ENCODE measurements around the gene CD19. TPM values are rescaled to one million over a fixed set of nuclear protein-coding genes. Genes with fewer than 3 reads are reported as not detected.
A peak's percentile ranks its signal among the peaks of the same experiment; 100 is the strongest.
"Not testable (repeated sequence)": the region's sequence is repeated elsewhere in the genome, so short reads cannot be mapped to it uniquely, and the experiment has no call there.

The CD19 gene
- total RNA-seq, 1 donor from 2014 or later: not detected

- no peak for DNase-seq (ENCODE audit: low spot score)
- intact Hi-C loops (cut with DNase I): no loop called here
Observed at GRCh38 chr16:28932339-28933141, 769 bp downstream of the CD19 start.

GRCh38 chr16:28933171-28933570, 1.4 kb downstream of the CD19 start:
- intact Hi-C loops (cut with DNase I): no loop called here
- no peak for DNase-seq (ENCODE audit: low spot score)

- intact Hi-C loops (cut with DNase I): no loop called here
- DNase-seq (ENCODE audit: low spot score): no peak
Observed at GRCh38 chr16:28935346-28935745, 3.6 kb downstream of the CD19 start.

GRCh38 chr16:28935924-28936783, 4.4 kb downstream of the CD19 start:
- intact Hi-C loops (cut with DNase I): no loop called here
- peak; percentile 93 for DNase-seq (ENCODE audit: low spot score)

DNA sequence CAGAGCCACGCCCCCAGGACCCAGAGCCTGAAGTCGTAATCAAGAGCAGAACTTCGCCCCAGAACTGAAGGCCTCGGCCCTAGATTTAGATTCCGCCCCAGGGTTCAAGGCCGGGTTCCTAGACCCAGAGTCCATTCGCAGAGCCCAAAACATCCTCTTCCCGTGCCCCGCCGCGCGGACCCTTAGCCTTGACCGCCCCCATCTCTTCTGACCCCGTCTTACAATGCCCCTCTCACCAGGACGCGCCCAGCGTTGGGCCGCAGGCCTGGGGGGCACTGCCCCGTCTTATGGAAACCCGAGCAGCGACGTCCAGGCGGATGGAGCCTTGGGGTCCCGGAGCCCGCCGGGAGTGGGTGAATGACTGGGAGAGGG, 5.0 kb downstream of the CD19 start:
- DNase-seq (ENCODE audit: low spot score): no peak
- intact Hi-C loops (cut with DNase I): no loop called here

DNA sequence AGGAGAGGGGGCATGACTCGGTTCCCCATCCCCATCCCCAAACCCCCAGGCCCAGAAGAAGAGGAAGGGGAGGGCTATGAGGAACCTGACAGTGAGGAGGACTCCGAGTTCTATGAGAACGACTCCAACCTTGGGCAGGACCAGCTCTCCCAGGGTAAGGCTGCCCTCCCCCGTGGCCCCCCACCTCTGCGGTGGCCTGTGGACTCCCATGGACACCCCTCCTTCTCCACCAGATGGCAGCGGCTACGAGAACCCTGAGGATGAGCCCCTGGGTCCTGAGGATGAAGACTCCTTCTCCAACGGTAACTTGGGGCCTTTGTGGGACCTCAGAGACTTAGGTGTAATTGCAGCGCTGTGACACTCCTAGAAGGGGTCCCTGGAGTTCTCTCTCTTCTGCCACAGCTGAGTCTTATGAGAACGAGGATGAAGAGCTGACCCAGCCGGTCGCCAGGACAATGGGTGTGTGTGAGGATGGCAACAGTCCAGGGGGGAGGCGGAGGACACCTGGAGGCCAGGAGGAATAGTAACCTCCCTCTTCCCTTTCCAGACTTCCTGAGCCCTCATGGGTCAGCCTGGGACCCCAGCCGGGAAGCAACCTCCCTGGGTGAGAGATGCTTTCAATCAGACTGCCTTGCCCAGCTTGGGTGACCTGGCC, 5.6 kb downstream of the CD19 start:
- no peak for DNase-seq (ENCODE audit: low spot score)
- intact Hi-C loops (cut with DNase I): no loop called here

DNA sequence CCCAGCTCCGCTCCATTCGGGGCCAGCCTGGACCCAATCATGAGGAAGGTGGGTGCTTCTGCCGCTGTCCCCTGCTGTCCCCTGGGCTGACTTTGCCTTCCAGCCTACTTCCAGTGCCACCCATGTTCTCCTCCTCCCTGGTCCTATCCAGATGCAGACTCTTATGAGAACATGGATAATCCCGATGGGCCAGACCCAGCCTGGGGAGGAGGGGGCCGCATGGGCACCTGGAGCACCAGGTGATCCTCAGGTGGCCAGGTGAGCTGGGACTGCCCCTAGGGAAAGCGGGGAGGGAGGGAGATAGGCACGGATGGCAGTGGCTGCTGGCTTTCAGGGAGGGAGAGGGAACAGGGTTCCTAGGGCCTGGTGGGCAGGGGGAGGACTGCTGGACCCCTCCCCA, 7.0 kb downstream of the CD19 start:
- intact Hi-C loops (cut with DNase I): no loop called here
- DNase-seq (ENCODE audit: low spot score): no peak

DNA sequence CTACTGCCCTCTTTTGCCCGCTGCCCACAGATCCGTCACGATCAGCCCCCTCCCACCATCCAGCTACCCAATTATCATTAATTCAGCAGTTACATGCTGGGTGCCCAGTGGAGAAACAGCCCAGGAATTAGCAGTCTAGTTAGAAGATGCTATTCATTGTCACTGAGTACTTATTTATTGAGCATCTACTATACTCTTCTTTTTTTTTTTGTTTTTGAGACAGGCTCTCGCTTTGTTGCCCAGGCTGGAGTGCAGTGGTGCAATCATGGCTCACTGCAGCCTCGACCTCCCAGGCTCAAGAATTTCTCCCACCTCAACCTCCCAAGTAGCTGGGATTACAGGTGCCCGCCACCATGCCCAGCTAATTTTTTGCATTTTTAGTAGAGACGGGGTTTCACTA, 8.1 kb downstream of the CD19 start:
- DNase-seq (ENCODE audit: low spot score): not testable (repeated sequence)
- intact Hi-C loops (cut with DNase I): loop anchor here (10.0 kb wide), 1 partner anchor 445 kb away; the partner anchor contains the start of genes APOBR and CLN3

DNA sequence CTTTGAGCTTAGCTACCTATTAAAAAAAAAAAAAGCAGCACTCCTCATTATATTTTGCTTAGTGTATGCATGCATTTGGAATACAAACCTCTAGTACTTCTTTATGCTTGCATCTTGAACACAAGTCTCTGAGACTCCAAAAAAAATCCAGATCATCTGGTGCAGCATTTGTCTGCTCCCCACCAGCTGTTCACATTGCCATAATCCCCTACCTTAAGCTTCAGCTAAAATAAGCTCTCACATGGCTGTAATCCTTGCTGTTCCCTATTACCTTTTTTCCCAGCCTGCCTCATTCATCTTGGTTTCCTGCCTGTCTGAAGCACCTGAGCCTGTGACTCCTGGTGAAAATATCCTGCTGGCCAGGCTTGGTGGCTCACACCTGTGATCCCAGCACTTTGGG, 11.5 kb downstream of the CD19 start:
- no peak for DNase-seq (ENCODE audit: low spot score)

DNA sequence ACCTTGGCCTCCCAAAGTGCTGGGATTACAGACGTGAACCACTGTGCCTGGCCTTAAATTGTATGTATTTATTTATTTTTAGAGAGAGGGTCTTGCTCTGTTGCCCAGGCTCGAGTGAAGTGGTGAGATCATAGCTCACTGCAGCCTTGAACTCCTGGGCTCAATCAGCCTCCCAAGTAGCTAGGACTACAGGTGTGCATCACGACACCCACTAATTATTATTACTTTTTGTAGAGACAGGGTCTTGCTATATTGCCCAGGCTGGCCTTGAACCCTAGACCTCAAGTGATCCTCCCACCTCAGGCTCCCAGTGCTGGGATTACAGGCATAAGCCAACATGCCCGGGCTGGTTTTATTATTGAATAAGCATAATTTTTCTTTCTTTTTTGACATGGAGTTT, 14.9 kb downstream of the CD19 start:
- intact Hi-C loops (cut with DNase I): loop anchor here (5.0 to 10.0 kb wide), 3 partner anchors 79 to 452 kb away; partner anchors contain the start of genes APOBR, ATXN2L and CLN3

More for the DNA sequence above, 11.5 kb downstream of the CD19 start:
- intact Hi-C loops (cut with DNase I): loop anchor here (10.0 kb wide), 1 partner anchor 448 kb away; the partner anchor contains the start of genes APOBR and CLN3

GRCh38 chr16:28950648-28951409, 19.1 kb downstream of the CD19 start, which contains the start of gene NFATC2IP:
TSS of gene NFATC2IP (plus strand) at chr16:28950937. CDS start at chr16:28951012, 75 bp downstream.
- peak; percentile 100 for DNase-seq (ENCODE audit: low spot score)
- intact Hi-C loops (cut with DNase I): loop anchor here (1.0 to 2.0 kb wide), 2 partner anchors 26 to 105 kb away; partner anchors contain the start of genes RABEP2 and TUFM

More for the DNA sequence above, 14.9 kb downstream of the CD19 start:
- DNase-seq (ENCODE audit: low spot score): no peak

DNA sequence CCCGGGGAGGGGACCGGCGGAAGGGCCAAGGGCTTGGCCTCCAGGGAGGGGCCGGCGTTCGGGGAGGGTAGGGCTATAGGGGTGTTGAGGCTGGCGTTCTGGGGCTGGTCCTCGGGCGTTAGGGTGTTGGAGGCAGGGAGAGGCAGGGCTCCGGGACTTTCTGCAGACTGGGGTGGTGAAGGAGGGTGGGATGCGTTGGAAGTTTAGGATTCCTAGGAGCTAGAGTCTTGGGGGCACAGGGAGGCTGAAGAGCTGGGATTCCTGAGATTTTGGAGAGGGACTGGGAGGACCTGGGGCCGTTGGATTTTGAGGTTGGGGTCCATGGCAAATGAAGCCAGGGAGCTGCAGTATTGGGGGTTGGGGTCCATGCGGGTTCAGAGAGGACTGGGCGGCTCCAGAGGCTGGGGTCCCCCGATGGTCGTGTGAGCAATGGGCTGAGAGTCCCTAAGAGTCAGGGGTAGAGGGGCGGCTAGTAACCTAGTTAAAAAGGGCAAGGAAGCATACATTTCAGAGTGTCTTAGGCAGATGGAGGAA, 19.7 kb downstream of the CD19 start:
- intact Hi-C loops (cut with DNase I): loop anchor here (2.0 kb wide), 1 partner anchor 27 kb away; the partner anchor contains the start of gene RABEP2
- no peak for DNase-seq (ENCODE audit: low spot score)

GRCh38 chr16:28958216-28958615, 26.4 kb downstream of the CD19 start:
- intact Hi-C loops (cut with DNase I): no loop called here

DNA sequence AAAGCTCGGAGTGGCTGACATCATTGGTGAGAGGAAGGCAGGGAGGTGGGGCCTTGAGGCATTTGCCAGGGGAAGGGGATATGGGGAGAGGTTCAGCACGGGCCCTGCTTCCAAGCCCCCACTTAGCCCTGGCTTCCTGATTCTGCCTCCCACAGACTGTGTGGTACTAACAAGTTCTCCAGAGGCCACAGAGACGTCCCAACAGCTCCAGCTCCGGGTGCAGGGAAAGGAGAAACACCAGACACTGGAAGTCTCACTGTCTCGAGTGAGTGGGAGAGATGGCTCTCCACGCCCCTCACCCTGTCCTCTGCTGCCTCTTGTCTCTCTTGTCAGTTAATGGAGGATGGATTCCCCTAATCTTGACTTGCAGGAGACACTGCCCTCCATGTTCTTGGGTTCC, 27.1 kb downstream of the CD19 start:
- intact Hi-C loops (cut with DNase I): no loop called here
- DNase-seq (ENCODE audit: low spot score): no peak

More at GRCh38 chr16:28958216-28958615, 26.4 kb downstream of the CD19 start:
- DNase-seq (ENCODE audit: low spot score): no peak

DNA sequence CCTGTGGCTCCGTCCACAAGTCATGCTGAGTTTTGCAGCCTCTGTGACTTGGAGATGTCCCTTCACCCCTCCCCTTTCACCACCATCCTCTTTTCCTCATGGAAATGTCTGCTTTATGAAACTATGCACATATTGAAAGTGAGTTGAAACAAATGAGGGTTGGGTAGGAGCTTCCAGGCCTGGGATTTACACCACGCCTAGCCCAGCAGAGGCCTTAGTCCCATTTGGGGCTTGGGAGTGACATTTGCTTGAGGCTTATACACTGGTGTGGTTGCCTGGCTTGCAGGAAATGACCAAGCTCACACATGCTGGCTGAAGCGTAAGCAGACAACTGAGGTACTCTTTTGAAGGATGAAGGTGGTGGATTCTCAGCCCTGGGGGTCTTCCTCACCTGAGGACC, 32.3 kb downstream of the CD19 start:
- no peak for DNase-seq (ENCODE audit: low spot score)
- intact Hi-C loops (cut with DNase I): no loop called here

GRCh38 chr16:28964496-28964895, 32.7 kb downstream of the CD19 start:
- DNase-seq (ENCODE audit: low spot score): no peak

GRCh38 chr16:28967156-28967555, 35.4 kb downstream of the CD19 start:
- intact Hi-C loops (cut with DNase I): no loop called here
- no peak for DNase-seq (ENCODE audit: low spot score)

More at GRCh38 chr16:28964496-28964895, 32.7 kb downstream of the CD19 start:
- intact Hi-C loops (cut with DNase I): no loop called here

- intact Hi-C loops (cut with DNase I); DNase-seq (ENCODE audit: low spot score): not testable (repeated sequence)
Observed at GRCh38 chr16:28969696-28970095, 37.9 kb downstream of the CD19 start.
